Type B pancreatic cell (in vitro differentiated cells): ENCODE measurements around the gene NUMB. TPM values are rescaled to one million over a fixed set of nuclear protein-coding genes. Genes with fewer than 3 reads are reported as not detected.

Experiments used
- DNase-seq: peaks from one replicate; pipeline ENCODE4 v3.0.0; 2021; ENCODE audit warnings: mixed read lengths; ENCODE audit not compliant: unreplicated experiment; ENCODE audit errors: extremely low spot score
- H3K27ac Mint-ChIP-seq: 2 replicates; pipeline ENCODE4 v1.8.0; 2021; ENCODE audit warnings: mild to moderate bottlenecking, mixed read lengths
- H3K27me3 Mint-ChIP-seq: 2 replicates; pipeline ENCODE4 v1.8.0; 2021; ENCODE audit warnings: mixed read lengths
- H3K36me3 Mint-ChIP-seq: 2 replicates; pipeline ENCODE4 v1.8.0; 2021; ENCODE audit warnings: mixed read lengths
- H3K4me1 Mint-ChIP-seq: one replicate; pipeline ENCODE4 v1.8.0; 2021; ENCODE audit warnings: mixed read lengths; ENCODE audit not compliant: unreplicated experiment
- H3K4me3 Mint-ChIP-seq: 2 replicates; pipeline ENCODE4 v1.8.0; 2021; ENCODE audit warnings: mild to moderate bottlenecking, mixed read lengths
- H3K9me3 Mint-ChIP-seq: 2 replicates; pipeline ENCODE4 v1.8.0; 2021; ENCODE audit warnings: mixed read lengths
- CTCF ChIP-seq: fragments of 200-600 bp; sonication (generic); conservative IDR thresholded peaks from 2 replicates; pipeline ENCODE4 v1.5.0; 2021; ENCODE audit warnings: antibody characterized with exemption, mild to moderate bottlenecking
- total RNA-seq: library from RNA; stranded (reverse); gene quantifications from 2 replicates; pipeline ENCODE4 v1.2.1, GENCODE V29; 2021; ENCODE audit warnings: low replicate concordance

Gene NUMB
- total RNA-seq, 1 donor from 2014 or later, result 64.5 TPM

DNA sequence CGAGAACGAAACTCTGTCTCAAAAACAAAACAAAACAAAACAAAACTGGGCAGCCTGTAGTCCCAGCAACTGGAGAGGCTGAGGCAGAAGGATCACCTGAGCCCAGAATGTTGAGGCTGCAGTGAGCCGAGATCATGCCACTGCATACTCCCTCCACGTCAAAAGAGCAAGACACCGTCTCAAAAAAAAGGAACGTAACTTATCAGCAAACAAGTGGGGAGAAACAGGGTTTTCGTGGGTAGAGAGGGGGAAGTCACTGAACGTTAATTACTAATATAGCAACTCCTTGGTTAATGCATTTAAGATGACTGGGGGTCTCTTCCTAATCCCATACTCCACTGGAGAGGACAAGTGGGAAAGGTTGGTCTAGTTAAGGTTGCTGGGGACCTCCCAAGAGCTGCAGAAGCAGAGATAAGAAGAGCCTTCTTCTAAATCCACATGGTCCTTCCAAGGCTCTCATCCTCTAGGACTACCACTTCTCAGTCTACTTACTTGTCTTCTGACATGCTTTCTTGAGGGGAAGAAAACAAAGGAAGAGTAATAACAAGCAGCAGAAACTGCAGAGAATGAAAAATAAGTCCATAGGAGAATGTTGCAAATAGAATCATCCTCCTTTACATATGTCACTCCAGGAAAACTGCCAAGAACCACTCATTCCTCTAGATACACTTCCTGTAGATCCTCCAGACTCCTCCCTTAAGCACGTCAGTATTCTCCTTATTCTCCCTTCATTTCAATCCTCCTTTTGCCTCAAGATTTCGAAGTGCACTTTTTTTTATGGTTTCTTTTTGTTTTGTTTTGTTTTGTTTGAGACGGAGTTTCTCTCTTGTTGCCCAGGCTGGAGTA is 5.8 kb downstream of the NUMB start:
- Mint-ChIP-seq H3K4me3 (no peak overlapping the region), H3K9me3 (peaks cover 5% of the 10 kb centered on the region), H3K4me1 (peaks cover 20% of the 10 kb centered on the region), H3K27me3 (no peaks in the 10 kb centered on the region), H3K27ac (no peak overlapping the region), H3K36me3 (no peaks in the 10 kb centered on the region)
- DNase-seq, result no peak
- TF ChIP-seq CTCF, result no peak

DNA sequence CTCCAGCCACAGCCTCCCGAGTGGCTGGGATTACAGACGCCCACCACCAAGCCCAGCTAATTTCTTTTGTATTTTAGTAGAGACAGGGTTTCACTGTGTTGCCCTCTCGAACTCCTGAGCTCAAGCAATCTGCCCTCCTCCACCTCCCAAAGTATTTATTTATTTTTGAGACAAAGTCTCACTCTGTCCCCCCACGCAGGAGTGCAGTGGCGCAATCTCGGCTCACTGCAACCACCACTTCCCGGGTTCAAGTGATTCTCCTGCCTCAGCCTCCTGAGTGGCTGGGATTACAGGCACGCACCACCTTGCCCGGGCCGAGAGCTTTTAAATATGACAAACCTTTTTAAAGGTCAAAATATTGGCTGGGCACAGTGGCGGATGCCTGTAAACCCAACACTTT is 14.6 kb downstream of the NUMB start:
- H3K27me3 Mint-ChIP-seq, result no peaks in the 10 kb centered on the region
- no peak for TF ChIP-seq CTCF
- H3K9me3 Mint-ChIP-seq, result no peaks in the 10 kb centered on the region
- peaks cover 8% of the 10 kb centered on the region for H3K4me1 Mint-ChIP-seq
- H3K27ac Mint-ChIP-seq, result no peak overlapping the region
- no peak for DNase-seq
- H3K36me3 Mint-ChIP-seq, result no peaks in the 10 kb centered on the region
- H3K4me3 Mint-ChIP-seq, result no peak overlapping the region

DNA sequence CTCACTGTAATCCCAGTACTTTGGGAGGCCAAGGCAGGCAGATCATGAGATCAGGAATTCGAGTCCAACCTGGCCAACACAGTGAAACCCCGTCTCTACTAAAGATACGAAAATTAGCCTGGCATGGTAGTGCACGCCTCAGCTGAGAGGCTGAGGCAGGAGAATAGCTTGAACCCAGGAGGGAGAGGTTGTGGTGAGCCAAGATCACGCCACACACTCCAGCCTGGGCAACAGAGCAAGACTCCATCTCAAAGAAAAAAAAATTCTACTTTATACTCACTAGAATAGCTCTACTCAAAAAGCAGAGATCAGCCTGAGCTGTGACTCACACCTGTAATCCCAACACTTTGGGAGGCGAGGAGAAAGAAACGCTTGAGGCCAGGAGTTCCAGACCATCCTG is 17.1 kb downstream of the NUMB start:
- Mint-ChIP-seq H3K36me3 (no peaks in the 10 kb centered on the region), H3K4me3 (no peak overlapping the region), H3K27ac (no peak overlapping the region), H3K4me1 (peaks cover 8% of the 10 kb centered on the region), H3K9me3 (no peaks in the 10 kb centered on the region), H3K27me3 (no peaks in the 10 kb centered on the region)
- TF ChIP-seq CTCF, result no peak
- DNase-seq, result no peak

GRCh38 chr14:73438993-73439392 is 19.4 kb downstream of the NUMB start:
- no peak for DNase-seq
- no peaks in the 10 kb centered on the region for H3K27me3 Mint-ChIP-seq
- no peak overlapping the region for H3K4me3 Mint-ChIP-seq
- no peak overlapping the region for H3K27ac Mint-ChIP-seq
- peaks cover 4% of the 10 kb centered on the region for H3K36me3 Mint-ChIP-seq
- peaks cover 4% of the 10 kb centered on the region for H3K4me1 Mint-ChIP-seq
- TF ChIP-seq CTCF, result no peak
- H3K9me3 Mint-ChIP-seq, result no peaks in the 10 kb centered on the region

GRCh38 chr14:73437206-73437605 is 21.1 kb downstream of the NUMB start:
- Mint-ChIP-seq H3K27ac (no peak overlapping the region), H3K27me3 (no peaks in the 10 kb centered on the region), H3K4me1 (peaks cover 4% of the 10 kb centered on the region), H3K9me3 (no peaks in the 10 kb centered on the region), H3K4me3 (no peak overlapping the region), H3K36me3 (peaks cover 4% of the 10 kb centered on the region)
- no peak for TF ChIP-seq CTCF
- DNase-seq, result no peak
